MM.1S (cell line): ENCODE data around the gene EIF6.

Experiments used
- DNase-seq: peaks from one replicate; pipeline ENCODE4 v3.0.0-alpha.2; 2015
- H2AFZ ChIP-seq: fragments of 300-600 bp; sonication (generic); 2 replicates; pipeline ENCODE4 v1.6.0; 2016; ENCODE audit warnings: antibody characterized with exemption, low read length
- H3F3A ChIP-seq: fragments of 300-600 bp; sonication (generic); 2 replicates; pipeline ENCODE4 v1.6.1; 2016; ENCODE audit warnings: mild to moderate bottlenecking, antibody characterized with exemption, low read length, moderate library complexity, mixed read lengths; ENCODE audit not compliant: insufficient read depth
- H3K27ac ChIP-seq: fragments of 300-600 bp; sonication (generic); 2 replicates; pipeline ENCODE4 v1.5.1; 2016; ENCODE audit warnings: mild to moderate bottlenecking, low read length
- H3K27me3 ChIP-seq: fragments of 300-600 bp; sonication (generic); replicated peaks from 2 replicates; pipeline ENCODE4 v1.6.0; 2016; ENCODE audit warnings: low read length; ENCODE audit not compliant: insufficient read depth
- H3K36me3 ChIP-seq: fragments of 300-600 bp; sonication (generic); replicated peaks from 2 replicates; pipeline ENCODE4 v1.6.1; 2016; ENCODE audit warnings: mild to moderate bottlenecking, low read length, mixed read lengths; ENCODE audit not compliant: insufficient read depth
- H3K4me1 ChIP-seq: fragments of 300-600 bp; sonication (generic); 2 replicates; pipeline ENCODE4 v1.6.1; 2016; ENCODE audit warnings: low read length, mixed read lengths
- H3K4me2 ChIP-seq: fragments of 300-600 bp; sonication (generic); 2 replicates; pipeline ENCODE4 v1.6.0; 2016; ENCODE audit warnings: low read depth, low read length
- H3K4me3 ChIP-seq: fragments of 300-600 bp; sonication (generic); 2 replicates; pipeline ENCODE4 v1.5.1; 2016; ENCODE audit warnings: low read length, mixed read lengths
- H3K79me2 ChIP-seq: fragments of 300-600 bp; sonication (generic); 2 replicates; pipeline ENCODE4 v1.6.1; 2016; ENCODE audit warnings: mixed run types, low read length, mixed read lengths
- H3K9ac ChIP-seq: fragments of 300-600 bp; sonication (generic); 2 replicates; pipeline ENCODE4 v1.6.1; 2016; ENCODE audit warnings: low read length, mixed read lengths
- H3K9me2 ChIP-seq: fragments of 300-600 bp; sonication (generic); replicated peaks from 2 replicates; pipeline ENCODE4 v1.6.1; 2016; ENCODE audit warnings: mild to moderate bottlenecking, low read length, mixed read lengths; ENCODE audit not compliant: insufficient read depth
- H3K9me3 ChIP-seq: fragments of 300-600 bp; sonication (generic); replicated peaks from 2 replicates; pipeline ENCODE4 v1.6.1; 2016; ENCODE audit warnings: mild to moderate bottlenecking, low read length, mixed read lengths; ENCODE audit not compliant: insufficient read depth
- H4K20me1 ChIP-seq: fragments of 300-600 bp; sonication (generic); 2 replicates; pipeline ENCODE4 v1.6.1; 2016; ENCODE audit warnings: mild to moderate bottlenecking, low read length, moderate library complexity, mixed read lengths; ENCODE audit not compliant: insufficient read depth
- EZH2 ChIP-seq: fragments of 300-600 bp; sonication (generic); optimal IDR thresholded peaks from 2 replicates; pipeline ENCODE3; 2017; ENCODE audit warnings: low read depth, mild to moderate bottlenecking, antibody characterized with exemption, low read length, mixed read lengths
- EZH2phosphoT487 ChIP-seq: fragments of 300-600 bp; sonication (generic); IDR thresholded peaks from 2 replicates; pipeline ENCODE4 v1.6.1; 2018; ENCODE audit warnings: antibody characterized with exemption, low read length
- TF ChIP-seq, protein P1 (sequence below): fragments of 300-600 bp; sonication (generic); IDR thresholded peaks from 2 replicates; pipeline ENCODE4 v1.5.1; 2016; ENCODE audit warnings: antibody characterized with exemption, low read length, mixed read lengths

Gene EIF6

DNA sequence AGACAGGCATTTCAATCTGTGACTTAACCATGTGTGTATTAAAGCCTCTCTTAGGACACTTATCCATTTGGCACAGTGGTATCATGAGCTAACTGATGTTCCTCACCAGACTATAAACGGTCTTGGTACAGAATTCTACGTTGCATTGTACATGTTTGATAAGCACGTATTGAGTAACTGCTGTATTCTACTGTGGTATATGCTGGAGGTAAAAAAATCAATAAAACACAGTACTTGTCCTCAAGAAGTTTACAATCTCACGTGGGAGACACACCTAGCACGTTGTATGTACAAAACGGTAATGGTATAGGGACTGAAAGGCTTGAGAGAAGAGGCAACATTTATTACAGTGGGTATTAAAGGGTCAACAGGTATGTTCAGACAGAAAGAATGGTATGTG is 40.8 kb upstream of the EIF6 start:
- DNase-seq, result no peak
- TF ChIP-seq EZH2phosphoT487 (no peak), EZH2 (no peak)
- TF ChIP-seq, protein P1, sequence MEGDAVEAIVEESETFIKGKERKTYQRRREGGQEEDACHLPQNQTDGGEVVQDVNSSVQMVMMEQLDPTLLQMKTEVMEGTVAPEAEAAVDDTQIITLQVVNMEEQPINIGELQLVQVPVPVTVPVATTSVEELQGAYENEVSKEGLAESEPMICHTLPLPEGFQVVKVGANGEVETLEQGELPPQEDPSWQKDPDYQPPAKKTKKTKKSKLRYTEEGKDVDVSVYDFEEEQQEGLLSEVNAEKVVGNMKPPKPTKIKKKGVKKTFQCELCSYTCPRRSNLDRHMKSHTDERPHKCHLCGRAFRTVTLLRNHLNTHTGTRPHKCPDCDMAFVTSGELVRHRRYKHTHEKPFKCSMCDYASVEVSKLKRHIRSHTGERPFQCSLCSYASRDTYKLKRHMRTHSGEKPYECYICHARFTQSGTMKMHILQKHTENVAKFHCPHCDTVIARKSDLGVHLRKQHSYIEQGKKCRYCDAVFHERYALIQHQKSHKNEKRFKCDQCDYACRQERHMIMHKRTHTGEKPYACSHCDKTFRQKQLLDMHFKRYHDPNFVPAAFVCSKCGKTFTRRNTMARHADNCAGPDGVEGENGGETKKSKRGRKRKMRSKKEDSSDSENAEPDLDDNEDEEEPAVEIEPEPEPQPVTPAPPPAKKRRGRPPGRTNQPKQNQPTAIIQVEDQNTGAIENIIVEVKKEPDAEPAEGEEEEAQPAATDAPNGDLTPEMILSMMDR, result no peak
- H3K4me2 ChIP-seq, result no peak overlapping the region
- H4K20me1 ChIP-seq, result no peaks in the 10 kb centered on the region
- H3F3A ChIP-seq, result no peaks in the 10 kb centered on the region
- no peak overlapping the region for H3K4me3 ChIP-seq
- H3K27me3 ChIP-seq, result no peaks in the 10 kb centered on the region
- no peaks in the 10 kb centered on the region for H3K4me1 ChIP-seq
- no peak overlapping the region for H2AFZ ChIP-seq
- H3K27ac ChIP-seq, result no peak overlapping the region
- no peaks in the 10 kb centered on the region for H3K9me3 ChIP-seq
- H3K79me2 ChIP-seq, result no peaks in the 10 kb centered on the region
- H3K36me3 ChIP-seq, result no peaks in the 10 kb centered on the region
- no peak overlapping the region for H3K9ac ChIP-seq
- no peaks in the 10 kb centered on the region for H3K9me2 ChIP-seq

DNA sequence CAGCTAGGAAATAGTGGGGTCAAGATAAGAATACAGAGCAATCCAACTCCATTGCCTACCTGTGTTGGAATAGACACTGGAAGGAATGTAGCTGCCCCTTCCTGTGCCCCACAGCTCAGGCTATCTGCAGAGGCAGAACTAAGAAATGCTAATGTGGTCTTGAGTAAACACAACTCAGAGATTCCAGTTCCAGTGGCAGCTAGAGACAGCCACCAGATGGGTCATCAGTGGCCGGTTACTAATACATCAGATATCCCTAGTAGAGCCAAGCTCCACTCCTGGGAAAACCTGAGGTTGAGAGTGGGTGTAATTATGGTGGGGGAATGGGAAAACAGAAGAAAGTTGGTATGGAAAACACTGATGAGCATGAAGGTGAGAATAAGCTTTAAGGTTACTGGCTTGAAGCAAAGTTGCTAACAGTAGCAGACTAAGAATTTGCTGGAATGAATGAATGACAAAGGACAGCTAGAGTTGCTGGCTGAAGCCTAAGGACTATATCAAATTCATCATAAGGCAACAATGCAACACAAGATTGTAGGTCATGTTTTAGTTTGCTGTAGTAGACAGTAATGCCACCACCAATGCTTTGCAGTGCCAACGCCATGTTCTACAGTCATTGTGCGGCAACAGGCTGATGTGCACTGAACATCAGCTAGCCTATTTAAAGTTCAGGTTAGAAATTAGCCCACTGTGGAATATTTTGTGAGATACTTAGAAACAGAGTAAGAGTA is 36.0 kb upstream of the EIF6 start:
- Histone ChIP-seq H3K79me2 (no peaks in the 10 kb centered on the region), H3K9ac (no peak overlapping the region), H3K4me3 (no peak overlapping the region), H3K4me2 (no peak overlapping the region), H4K20me1 (no peaks in the 10 kb centered on the region), H3K36me3 (no peaks in the 10 kb centered on the region), H3K27ac (no peak overlapping the region), H3K4me1 (no peaks in the 10 kb centered on the region), H3K27me3 (no peaks in the 10 kb centered on the region), H2AFZ (no peak overlapping the region), H3K9me3 (no peaks in the 10 kb centered on the region), H3K9me2 (no peaks in the 10 kb centered on the region), H3F3A (no peaks in the 10 kb centered on the region)
- TF ChIP-seq EZH2phosphoT487, result no peak
- no peak for TF ChIP-seq EZH2
- DNase-seq, result no peak

DNA sequence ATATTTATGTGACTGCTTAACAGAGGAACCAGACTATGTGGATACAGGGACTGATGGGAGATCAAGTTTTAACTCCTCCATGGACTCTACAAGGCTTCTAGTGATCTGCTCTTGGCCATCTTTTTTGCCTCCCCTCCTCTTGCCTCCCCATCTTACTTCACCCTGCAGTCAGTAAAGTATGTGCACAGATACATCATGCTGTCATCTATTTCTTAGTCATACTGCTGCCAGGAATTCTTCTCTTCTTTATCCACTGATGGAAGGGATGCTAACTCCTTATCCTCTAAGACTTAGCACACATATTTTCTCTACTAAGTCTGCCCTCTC is 35.3 kb upstream of the EIF6 start:
- Histone ChIP-seq H3F3A (no peaks in the 10 kb centered on the region), H3K9me3 (no peaks in the 10 kb centered on the region), H3K9ac (no peak overlapping the region), H3K79me2 (no peaks in the 10 kb centered on the region), H3K4me3 (no peak overlapping the region), H3K27ac (no peak overlapping the region), H3K27me3 (no peaks in the 10 kb centered on the region), H3K9me2 (no peaks in the 10 kb centered on the region), H3K4me2 (no peak overlapping the region), H4K20me1 (no peaks in the 10 kb centered on the region), H3K4me1 (no peaks in the 10 kb centered on the region), H3K36me3 (no peaks in the 10 kb centered on the region), H2AFZ (no peak overlapping the region)
- no peak for TF ChIP-seq EZH2phosphoT487
- TF ChIP-seq EZH2, result no peak
- TF ChIP-seq, protein P1, result no peak
- DNase-seq, result no peak

DNA sequence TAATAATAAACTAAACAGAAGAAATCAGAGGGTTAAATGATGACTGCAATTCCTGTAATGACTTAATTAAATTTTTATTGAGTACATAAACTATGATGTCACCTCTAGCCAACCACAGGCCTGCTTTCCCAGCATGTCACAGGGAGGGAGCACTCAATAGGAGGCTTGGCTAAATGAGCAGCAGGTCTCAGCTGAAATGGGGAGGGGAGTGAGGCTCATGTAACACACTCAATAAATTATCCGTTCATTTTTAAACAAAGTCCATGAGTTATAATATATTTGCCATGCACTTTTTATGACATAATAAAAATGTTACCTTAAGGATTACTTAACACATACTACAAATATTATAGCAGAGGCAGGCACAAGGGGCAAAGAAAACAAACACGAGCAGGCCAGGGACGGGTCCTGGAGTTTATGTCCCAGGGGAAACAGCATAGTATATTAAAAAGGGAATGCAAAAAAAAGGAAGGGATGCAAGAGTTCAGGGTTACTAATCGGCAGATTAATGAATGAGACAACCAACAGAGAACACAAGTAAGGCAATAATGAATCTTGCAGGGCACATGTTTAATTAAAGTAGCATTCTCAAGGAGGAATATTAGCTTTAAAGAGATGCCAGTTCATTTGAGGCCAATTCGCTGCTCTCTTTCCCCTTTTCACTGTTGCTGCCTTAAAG is 34.8 kb upstream of the EIF6 start:
- no peak overlapping the region for H3K27ac ChIP-seq
- TF ChIP-seq, protein P1, result no peak
- TF ChIP-seq EZH2 (no peak), EZH2phosphoT487 (no peak)
- no peak overlapping the region for H3K4me3 ChIP-seq
- no peaks in the 10 kb centered on the region for H4K20me1 ChIP-seq
- no peaks in the 10 kb centered on the region for H3F3A ChIP-seq
- no peaks in the 10 kb centered on the region for H3K4me1 ChIP-seq
- H3K27me3 ChIP-seq, result no peaks in the 10 kb centered on the region
- H2AFZ ChIP-seq, result no peak overlapping the region
- H3K4me2 ChIP-seq, result no peak overlapping the region
- DNase-seq, result no peak
- H3K36me3 ChIP-seq, result no peaks in the 10 kb centered on the region
- H3K9ac ChIP-seq, result no peak overlapping the region
- no peaks in the 10 kb centered on the region for H3K9me3 ChIP-seq
- no peaks in the 10 kb centered on the region for H3K9me2 ChIP-seq
- no peaks in the 10 kb centered on the region for H3K79me2 ChIP-seq
